Dermis microvascular lymphatic vessel endothelial cell (primary cell): Measurements from ENCODE around the gene REM2. TPM values are rescaled to one million over a fixed set of nuclear protein-coding genes. Genes with fewer than 3 reads are reported as not detected.

Experiments
- DNase-seq, 2 donors: peaks; one replicate each; pipeline versions ENCODE4 v3.0.0 to v3.0.0-alpha.2; 2010; ENCODE audit warnings: low read depth in 2 of 2
- total RNA-seq: library from RNA; depleted of rRNA; stranded (reverse); fragments of >200 nt; gene quantifications from 2 replicates; pipeline ENCODE4 v1.2.1, GENCODE V29; 2014

Gene REM2, protein sequence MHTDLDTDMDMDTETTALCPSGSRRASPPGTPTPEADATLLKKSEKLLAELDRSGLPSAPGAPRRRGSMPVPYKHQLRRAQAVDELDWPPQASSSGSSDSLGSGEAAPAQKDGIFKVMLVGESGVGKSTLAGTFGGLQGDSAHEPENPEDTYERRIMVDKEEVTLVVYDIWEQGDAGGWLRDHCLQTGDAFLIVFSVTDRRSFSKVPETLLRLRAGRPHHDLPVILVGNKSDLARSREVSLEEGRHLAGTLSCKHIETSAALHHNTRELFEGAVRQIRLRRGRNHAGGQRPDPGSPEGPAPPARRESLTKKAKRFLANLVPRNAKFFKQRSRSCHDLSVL
- under 0.01 TPM in 1 of 2 replicates, not detected in the other for total RNA-seq

- DNase-seq, result no peak
Measured at GRCh38 chr14:22883173-22883976, at the start of gene REM2. REM2 (plus strand) TSS chr14:22883222; CDS start chr14:22883288, 66 bp downstream.

GRCh38 chr14:22835505-22835904, 47.5 kb upstream of the REM2 start:
- DNase-seq, result no peak

- peak in 1 of 2 donors; percentile 89 for DNase-seq
Measured at GRCh38 chr14:22836301-22837113, 46.5 kb upstream of the REM2 start, which contains the start of gene MMP14. MMP14 (plus strand) TSS chr14:22836585; CDS start chr14:22836818, 233 bp downstream.

GRCh38 chr14:22837114-22837749, 45.8 kb upstream of the REM2 start:
- DNase-seq, result peak in 1 of 2 donors; percentile 69

- peak in 1 of 2 donors; percentile 21 for DNase-seq
Measured at GRCh38 chr14:22837750-22838538, 45.1 kb upstream of the REM2 start.

DNA sequence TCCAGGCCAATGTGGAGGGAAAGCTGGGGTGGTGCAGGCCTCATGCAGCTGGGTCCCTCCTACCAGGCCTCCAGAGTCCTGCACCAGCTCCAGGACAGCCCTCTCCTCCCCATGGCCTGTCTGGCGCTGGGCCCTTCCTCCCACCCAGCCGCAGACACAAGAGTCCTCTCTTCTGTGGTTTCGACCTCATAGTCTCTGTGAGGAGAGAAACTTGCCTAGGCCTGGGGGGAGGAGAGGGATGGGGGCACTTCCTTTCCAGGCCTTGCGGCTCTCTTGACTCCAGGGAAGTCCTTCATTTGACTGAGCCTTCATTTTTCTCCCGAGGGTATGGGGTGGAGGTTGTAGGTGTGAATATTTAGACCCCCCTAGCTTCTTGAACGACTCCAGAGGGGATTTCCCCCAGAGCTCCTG, 44.4 kb upstream of the REM2 start:
- peak in 1 of 2 donors; percentile 26 for DNase-seq

GRCh38 chr14:22839159-22839779, 43.8 kb upstream of the REM2 start:
- no peak for DNase-seq

GRCh38 chr14:22841311-22841710, 41.7 kb upstream of the REM2 start:
- DNase-seq, result no peak

DNA sequence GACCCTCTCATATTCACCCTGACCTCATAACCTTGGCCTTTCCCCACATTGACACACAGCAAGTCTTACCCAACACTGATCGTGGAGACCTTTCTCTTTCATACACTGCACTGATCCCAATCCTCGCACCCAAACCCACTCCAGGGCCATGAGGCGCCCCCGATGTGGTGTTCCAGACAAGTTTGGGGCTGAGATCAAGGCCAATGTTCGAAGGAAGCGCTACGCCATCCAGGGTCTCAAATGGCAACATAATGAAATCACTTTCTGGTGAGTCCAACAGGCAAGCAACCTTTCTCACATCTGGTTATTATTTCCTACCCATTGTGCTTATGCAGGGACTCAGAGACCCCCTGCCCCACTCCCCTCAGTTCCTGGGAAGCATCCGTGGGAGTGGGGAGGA, 41.3 kb upstream of the REM2 start:
- DNase-seq, result no peak

DNA sequence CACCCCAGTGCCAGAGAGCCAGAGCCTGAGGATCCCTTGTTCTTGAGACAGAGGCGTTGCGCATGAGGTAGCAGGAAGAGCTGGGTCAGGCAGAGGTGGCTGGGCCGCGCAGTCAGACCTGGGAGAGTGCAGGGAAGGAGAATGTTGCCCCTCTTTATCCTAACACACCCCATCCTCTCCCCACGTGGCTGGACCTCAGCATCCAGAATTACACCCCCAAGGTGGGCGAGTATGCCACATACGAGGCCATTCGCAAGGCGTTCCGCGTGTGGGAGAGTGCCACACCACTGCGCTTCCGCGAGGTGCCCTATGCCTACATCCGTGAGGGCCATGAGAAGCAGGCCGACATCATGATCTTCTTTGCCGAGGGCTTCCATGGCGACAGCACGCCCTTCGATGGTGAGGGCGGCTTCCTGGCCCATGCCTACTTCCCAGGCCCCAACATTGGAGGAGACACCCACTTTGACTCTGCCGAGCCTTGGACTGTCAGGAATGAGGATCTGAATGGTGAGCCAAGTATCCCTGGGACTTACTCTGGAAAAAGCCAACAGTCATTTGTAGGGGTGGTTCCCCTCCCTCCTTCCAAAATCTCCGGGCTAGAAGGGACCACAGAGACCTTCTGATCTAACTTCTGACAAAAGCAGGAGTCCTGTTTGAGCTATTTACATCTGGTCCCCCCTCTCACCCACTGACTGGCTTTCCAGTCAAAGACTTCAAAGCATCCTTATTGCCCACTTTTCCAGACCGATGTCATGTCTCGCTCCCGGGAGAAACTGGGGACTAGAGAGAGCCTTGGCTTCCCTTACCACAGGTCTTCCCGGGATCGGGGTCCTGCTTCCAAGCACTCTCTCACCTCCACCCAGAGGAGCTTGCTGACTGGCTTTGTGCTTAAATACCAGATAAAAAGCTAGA, 40.6 kb upstream of the REM2 start:
- DNase-seq, result no peak

DNA sequence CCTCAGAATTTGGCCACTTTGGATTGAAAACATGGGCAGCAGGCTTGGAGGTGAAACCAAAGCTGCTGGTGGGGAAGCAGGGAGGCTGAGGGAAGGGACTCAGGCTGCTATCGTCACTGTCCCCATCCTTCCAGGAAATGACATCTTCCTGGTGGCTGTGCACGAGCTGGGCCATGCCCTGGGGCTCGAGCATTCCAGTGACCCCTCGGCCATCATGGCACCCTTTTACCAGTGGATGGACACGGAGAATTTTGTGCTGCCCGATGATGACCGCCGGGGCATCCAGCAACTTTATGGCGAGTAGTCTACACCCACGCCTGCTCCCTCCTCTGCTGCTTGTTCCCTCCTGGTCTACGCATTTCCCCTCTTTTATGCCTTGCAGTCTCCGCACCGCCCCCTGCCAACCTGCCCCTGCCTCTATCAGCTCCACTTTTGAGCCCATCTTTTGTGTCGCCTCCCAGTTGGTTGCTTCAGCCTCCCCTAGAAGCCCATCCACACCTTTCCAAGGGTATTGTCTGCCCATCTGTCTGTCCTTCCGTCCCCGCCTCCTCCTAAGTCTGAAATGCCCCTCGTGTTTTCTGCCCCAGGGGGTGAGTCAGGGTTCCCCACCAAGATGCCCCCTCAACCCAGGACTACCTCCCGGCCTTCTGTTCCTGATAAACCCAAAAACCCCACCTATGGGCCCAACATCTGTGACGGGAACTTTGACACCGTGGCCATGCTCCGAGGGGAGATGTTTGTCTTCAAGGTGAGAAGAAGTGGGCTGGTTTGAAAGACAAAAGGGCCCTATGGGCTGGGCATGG, 39.7 kb upstream of the REM2 start:
- no peak for DNase-seq

DNA sequence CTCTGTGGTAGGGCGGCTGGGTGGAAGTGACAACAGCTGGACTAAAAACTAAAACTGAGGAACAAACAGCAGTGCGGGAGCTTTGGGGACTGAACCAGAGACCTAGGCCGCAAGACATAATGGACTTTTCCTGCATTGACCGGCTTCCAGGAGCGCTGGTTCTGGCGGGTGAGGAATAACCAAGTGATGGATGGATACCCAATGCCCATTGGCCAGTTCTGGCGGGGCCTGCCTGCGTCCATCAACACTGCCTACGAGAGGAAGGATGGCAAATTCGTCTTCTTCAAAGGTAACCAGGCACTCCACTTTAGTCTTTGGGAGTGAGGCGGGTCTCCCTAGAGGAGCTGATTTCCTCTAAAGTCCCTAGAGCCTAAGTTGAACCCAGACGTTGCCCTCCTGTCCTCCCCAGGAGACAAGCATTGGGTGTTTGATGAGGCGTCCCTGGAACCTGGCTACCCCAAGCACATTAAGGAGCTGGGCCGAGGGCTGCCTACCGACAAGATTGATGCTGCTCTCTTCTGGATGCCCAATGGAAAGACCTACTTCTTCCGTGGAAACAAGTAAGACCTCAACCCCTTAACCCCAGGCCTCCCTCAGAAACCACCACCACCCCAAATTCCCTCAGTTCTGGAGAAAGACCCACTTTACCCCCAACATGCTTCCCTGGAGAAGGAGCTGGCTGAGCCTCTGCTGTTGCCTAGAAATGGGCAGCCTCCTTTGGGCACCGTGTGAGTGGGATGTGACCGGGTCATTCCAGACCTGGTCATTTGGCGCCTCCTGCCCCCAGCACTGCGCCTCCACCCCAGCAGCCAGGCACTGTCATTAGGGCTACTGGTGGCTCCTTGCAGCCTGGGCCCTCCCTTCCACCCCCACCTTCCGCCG, 38.6 kb upstream of the REM2 start:
- DNase-seq, result no peak

DNA sequence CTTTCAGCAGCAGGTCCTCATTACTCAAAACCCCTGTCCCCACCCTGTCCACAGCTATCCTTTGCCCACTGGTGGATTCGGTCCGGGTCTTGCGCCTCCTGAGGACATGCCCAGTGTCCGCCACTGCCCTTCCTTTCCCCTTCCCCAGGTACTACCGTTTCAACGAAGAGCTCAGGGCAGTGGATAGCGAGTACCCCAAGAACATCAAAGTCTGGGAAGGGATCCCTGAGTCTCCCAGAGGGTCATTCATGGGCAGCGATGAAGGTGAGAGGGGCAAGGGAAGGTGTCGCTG, 38.0 kb upstream of the REM2 start:
- DNase-seq, result no peak

DNA sequence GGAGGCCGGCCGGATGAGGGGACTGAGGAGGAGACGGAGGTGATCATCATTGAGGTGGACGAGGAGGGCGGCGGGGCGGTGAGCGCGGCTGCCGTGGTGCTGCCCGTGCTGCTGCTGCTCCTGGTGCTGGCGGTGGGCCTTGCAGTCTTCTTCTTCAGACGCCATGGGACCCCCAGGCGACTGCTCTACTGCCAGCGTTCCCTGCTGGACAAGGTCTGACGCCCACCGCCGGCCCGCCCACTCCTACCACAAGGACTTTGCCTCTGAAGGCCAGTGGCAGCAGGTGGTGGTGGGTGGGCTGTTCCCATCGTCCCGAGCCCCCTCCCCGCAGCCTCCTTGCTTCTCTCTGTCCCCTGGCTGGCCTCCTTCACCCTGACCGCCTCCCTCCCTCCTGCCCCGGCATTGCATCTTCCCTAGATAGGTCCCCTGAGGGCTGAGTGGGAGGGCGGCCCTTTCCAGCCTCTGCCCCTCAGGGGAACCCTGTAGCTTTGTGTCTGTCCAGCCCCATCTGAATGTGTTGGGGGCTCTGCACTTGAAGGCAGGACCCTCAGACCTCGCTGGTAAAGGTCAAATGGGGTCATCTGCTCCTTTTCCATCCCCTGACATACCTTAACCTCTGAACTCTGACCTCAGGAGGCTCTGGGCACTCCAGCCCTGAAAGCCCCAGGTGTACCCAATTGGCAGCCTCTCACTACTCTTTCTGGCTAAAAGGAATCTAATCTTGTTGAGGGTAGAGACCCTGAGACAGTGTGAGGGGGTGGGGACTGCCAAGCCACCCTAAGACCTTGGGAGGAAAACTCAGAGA, 37.0 kb upstream of the REM2 start:
- no peak for DNase-seq

DNA sequence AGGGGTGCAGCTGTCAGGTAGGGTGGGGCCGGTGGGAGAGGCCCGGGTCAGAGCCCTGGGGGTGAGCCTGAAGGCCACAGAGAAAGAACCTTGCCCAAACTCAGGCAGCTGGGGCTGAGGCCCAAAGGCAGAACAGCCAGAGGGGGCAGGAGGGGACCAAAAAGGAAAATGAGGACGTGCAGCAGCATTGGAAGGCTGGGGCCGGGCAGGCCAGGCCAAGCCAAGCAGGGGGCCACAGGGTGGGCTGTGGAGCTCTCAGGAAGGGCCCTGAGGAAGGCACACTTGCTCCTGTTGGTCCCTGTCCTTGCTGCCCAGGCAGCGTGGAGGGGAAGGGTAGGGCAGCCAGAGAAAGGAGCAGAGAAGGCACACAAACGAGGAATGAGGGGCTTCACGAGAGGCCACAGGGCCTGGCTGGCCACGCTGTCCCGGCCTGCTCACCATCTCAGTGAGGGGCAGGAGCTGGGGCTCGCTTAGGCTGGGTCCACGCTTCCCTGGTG, 36.2 kb upstream of the REM2 start:
- no peak for DNase-seq

- peak in 1 of 2 donors; percentile 26 for DNase-seq
Measured at GRCh38 chr14:22847661-22848341, 35.2 kb upstream of the REM2 start.
